ENCODE data around the gene SLC6A12.
A peak's percentile ranks its signal among the peaks of the same experiment; 100 is the strongest.

SLC6A12 gene

DNA sequence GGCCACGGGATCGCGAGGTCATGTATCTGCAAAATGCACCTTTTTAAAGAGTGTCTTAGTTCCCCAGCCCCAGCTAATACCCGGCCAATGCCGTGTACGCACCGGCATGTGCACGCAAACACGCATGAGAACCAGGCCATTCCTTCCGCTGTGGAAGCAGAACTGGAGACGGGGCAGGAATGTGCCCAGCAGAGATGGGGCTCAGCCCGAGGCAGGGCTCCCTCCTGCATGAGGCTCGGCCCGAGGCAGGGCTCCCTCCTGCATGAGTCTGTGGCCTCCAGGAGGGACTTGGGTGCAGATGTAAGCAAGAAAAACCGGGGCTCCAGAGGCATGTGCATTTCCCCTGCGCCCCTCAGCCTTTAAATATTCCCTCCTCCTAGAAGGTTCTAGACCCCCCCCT, 38.2 kb downstream of the SLC6A12 start:
- no peak for DNase-seq

DNA sequence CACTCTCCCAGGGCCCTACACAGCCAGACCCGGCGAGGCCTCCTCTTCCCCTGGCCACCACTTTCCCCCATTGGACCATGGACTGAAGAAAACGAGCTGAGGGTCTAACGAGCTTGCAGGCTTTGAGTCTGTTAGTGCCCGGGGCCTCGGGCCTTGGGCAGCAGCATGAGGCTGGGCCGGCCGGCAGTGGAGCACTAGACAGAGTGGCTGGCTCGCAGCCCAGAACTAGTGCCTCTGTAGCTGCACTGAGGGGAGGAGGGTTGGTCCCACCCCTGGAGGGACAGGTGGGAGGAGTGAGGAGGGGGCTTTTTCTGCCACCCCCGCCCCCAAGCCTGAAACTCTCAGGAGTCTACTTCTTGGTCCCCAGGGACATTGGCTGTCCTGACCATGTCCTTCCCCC, 38.7 kb downstream of the SLC6A12 start:
- no peak for DNase-seq

- no peak for DNase-seq
These were observed 39.4 kb downstream of the SLC6A12 start for GRCh38 chr12:174596-174995.

DNA sequence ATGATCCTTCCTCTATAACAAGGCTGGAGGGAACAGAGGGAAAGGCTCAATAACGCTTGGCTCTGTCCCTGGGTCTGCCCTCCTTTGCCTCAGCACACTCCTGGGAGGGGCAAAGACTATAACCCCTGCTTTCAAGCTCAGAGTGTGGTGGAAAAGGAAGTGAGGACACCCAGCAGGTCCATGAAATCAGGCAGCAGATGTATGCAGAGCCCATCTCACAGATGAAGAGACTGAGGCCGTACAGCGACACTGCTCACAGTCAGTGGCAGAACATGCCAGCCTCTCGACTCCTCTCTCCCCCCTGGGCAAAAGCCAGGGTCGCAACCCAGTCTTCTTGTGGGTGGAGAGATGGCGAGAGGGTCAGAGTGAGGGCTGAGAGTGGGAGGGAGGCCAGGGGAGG, 39.8 kb downstream of the SLC6A12 start:
- no peak for DNase-seq

DNA sequence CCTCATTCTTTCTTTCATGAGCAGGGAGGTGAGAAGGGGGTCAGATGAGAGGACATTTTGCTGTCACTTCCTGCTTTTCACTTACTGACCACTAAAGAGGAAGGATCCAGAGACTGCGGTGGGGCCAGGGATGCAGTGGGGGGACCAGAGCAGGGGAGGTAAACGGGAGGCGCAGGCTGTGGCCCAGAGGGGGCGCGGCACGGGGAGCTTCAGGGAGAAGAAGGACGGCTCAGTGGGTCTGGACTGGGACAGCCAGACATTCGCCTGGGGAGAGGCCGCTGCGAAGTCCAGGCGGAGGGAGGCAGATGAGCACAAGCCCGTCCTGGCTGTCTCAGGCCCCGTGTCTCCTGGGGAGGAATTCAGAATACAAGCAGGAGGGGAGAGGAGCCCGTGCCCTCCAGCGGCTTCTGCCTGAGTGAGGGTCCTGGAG, 41.2 kb downstream of the SLC6A12 start:
- DNase-seq = peak; percentile 4

- no peak for DNase-seq
These were observed 41.9 kb downstream of the SLC6A12 start for GRCh38 chr12:171743-172676.

DNA sequence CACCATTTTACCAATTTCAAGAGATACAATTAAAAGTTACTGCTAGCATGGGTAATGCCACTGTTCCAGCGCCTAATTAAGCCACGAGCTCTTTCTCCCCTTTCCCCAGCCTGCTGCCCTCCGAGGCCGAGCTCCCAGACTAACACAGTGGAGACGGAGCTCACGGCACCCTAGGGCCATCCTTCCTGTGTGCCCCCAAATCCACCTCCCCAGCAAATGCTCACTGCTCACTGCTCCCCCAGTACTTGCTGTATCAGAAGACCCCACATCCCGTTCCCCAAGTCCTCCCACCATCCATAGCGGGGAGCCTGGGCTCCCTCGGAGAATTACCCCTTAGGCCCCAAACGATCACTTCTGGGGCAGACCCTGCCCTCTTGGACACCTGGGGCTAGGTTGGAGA, 42.7 kb downstream of the SLC6A12 start:
- DNase-seq = no peak

DNA sequence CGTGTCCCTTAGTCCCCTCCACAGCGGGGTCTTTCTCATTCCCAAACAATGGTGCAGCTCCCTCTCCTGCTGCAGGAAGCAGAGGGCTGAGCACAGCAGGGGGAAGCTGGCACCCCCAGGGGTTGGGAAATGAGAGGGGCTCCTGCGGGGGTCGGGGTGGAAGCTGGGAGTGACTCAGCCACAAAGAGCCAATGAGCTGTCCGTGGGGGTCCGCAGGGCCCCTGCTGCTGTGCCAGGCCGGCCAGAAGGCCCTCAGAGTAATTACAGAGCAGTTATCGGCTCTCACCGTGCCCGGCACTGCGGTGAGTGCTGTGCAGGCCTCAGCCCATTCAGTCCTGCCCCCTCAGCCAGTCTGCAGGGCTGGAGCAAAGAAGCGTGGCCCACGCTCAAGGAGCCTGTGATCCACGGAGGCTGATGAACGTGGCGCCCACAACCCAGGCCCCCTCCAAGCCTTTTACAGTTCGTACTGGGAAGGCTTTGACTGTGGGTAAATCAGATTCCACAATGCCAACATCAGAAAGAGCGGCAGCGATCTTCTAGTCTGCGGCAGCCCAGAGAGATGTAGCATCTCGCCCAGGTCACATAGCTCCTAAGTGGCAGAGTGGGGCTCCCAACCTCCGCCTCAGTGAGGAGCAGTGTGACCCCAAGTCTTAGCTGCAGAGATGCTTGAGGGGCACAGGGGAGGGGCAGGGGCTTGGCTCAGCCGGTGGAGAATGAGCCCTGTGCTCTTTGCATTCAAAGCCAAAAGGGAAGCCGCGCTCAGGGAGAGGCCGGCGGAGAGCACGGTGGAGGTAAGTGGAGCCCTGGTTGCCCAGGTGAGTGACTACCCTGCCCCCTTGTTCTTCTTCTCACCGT, 43.4 kb downstream of the SLC6A12 start:
- no peak for DNase-seq

GRCh38 chr12:169528-170370, 44.2 kb downstream of the SLC6A12 start:
- DNase-seq = no peak

DNA sequence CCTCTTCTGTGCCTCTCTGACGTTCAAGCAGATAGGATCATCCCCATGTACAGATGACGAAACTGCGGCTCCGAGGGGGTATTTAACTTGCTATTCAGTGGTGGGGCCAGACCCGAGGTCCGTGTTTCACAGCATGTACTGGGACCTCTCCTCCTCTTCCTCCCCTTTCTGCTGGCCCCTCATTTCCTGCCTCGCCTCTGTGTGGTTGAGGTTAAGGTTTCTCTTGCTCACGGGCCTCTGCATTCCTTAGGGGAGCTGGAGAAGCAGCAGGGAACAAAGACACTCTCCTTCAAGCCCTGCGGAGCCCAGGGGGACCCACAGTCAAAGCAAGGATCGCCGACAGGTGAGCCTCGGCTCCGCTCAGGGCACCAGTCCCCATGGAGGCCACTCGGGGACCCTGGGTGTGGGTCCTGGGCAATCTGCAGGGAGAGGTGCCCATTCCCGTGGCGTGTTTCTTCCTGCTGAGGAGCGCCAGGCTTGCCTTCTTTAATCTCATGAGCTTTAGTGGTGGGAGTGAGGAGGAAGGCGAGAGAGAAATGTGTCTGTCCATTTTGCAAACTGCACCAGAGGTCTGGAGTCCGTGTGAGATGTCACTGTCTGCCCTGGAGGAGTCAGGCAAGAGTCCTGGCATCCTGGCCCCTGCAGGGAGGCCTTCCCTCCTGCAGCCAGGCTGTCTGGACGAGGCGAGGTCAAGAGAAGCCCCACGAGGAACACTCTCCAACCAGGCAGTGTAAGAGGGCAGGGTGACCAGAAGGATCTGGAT, 45.0 kb downstream of the SLC6A12 start:
- DNase-seq = peak; percentile 57

GRCh38 chr12:167959-168600, 45.9 kb downstream of the SLC6A12 start:
- DNase-seq = no peak

GRCh38 chr12:166425-167075, 47.4 kb downstream of the SLC6A12 start:
- no peak for DNase-seq

- no peak for DNase-seq
These were observed 48.0 kb downstream of the SLC6A12 start for GRCh38 chr12:165862-166368.

- DNase-seq = no peak
These were observed 49.8 kb downstream of the SLC6A12 start for GRCh38 chr12:164207-164606.

- DNase-seq = no peak
These were observed 50.5 kb downstream of the SLC6A12 start for GRCh38 chr12:163406-163986.

DNA sequence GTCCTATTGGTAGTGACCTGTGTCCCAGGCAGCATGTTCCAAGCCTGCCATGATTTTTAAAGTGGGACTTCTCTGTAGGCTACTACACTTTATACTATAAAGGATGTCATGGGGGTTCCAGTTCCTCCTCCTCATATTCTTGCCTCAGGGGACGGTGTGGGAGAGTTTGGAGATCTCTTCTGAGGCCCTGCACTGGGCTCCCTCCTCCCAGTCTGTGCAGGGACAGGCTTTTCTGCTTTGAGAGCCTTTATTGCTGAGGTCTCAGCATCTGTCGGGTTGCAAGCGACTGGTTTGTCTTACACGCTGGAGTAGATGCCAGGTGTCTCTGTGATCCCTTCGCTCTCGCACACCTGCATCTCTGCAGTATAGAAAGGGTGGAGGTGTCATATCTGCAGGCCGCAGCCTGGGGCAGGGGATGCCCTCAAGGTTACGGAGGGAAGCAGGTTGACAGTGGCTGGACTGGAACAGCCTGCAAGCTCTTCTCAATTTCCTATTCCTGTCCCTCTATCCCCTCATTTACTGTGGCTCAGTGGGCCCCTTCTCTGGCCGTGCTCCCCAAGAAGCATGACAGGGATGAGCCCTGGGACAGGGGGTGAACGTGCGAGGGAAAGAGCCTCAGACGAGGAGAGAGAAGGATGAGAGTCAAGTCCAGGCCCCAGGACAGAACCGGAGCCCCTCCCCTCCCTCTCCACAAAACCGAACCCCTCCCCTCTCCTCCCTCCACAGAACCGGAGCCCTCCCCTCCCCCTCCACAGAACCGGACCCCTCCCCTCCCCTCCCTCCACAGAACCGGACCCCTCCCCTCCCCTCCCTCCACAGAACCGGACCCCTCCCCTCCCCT, 51.3 kb downstream of the SLC6A12 start:
- no peak for DNase-seq

DNA sequence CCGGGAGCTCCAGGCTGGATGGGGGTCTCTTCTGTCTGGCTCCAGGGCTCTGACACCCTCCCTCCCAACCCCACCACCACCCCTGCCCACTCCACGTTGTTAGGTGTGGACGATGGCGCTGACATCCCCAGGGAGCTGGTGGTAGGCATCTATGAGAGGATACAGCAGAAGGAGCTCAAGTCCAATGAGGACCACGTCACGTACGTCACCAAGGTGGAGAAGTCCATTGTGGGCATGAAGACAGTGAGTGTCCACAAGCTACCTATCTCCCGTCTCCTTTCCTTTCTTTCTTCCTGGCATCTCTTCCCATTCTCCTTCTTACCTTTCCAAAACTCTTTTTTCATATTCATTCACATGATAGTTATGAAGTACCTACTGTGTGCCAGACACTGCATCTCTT, 52.1 kb downstream of the SLC6A12 start:
- no peak for DNase-seq

- DNase-seq = no peak
These were observed 53.1 kb downstream of the SLC6A12 start for GRCh38 chr12:160858-161257.

DNA sequence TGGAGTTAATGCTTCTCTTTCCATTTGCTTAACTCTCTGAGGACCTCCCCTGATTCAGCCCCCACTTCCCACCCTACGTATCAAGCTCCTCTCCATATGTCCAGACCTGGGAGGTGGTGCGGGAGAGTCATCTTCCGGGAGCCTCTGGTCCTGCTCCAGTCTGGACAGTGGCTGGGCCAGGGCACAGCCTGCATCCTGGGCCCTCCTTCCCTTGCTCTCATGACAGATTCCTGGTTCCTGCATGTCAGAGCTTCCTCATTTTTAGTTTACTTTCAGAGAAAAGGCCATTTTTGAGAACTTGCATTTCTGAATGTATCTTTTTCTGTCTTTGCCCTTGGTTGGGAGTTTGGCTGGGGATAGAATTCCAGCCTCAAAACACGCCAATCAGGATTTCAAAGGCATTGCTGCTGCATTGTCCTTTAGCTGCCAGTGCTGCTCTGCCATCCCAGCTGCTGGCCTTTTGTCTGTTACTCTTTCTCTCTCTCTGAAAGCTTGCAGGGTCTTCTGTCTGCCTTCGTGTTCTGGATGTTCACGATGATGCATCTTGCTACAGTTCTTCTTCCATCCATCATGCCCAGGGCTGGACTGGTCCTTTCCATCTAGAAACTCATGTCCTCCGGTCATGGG, 54.7 kb downstream of the SLC6A12 start:
- DNase-seq = no peak

Data from GF-D8 (cell line).